B cell (primary cell): ENCODE data around the gene CETP.

Source experiments
- EZH2 ChIP-seq: IDR thresholded peaks from 2 replicates; pipeline ENCODE4 v1.6.1; 2012; ENCODE audit warnings: borderline replicate concordance, low read depth, mild to moderate bottlenecking, moderate library complexity, low read length; ENCODE audit not compliant: insufficient read depth, poor library complexity, severe bottlenecking
- TF ChIP-seq, protein P1 (sequence below): fragments of 200-600 bp; IDR thresholded peaks from one replicate; pipeline ENCODE4 v1.8.0; 2022; ENCODE audit warnings: antibody characterized with exemption, mild to moderate bottlenecking

DNA sequence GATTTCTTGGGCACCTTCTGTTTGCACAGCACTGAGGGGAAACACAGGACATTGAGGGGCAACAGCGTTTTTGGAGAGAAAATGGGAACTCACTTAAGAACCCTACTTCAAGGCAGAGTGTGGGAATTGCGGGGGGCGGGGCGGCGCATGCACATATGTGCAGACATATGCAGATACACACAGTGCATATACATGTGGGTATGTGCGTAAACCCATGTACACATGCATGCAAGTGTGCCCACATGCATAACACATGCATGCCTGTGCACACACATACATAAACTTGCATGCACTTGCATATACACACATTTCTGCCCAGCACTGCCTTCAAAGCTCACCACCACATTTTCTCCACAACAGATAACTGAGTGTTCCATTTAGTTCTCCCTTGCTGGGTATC is 60.0 kb downstream of the CETP start:
- TF ChIP-seq, protein P1, sequence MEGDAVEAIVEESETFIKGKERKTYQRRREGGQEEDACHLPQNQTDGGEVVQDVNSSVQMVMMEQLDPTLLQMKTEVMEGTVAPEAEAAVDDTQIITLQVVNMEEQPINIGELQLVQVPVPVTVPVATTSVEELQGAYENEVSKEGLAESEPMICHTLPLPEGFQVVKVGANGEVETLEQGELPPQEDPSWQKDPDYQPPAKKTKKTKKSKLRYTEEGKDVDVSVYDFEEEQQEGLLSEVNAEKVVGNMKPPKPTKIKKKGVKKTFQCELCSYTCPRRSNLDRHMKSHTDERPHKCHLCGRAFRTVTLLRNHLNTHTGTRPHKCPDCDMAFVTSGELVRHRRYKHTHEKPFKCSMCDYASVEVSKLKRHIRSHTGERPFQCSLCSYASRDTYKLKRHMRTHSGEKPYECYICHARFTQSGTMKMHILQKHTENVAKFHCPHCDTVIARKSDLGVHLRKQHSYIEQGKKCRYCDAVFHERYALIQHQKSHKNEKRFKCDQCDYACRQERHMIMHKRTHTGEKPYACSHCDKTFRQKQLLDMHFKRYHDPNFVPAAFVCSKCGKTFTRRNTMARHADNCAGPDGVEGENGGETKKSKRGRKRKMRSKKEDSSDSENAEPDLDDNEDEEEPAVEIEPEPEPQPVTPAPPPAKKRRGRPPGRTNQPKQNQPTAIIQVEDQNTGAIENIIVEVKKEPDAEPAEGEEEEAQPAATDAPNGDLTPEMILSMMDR: no peak
- TF ChIP-seq EZH2: no peak
